ENCODE measurements around the gene NTRK3.

- no peak for TF ChIP-seq FOXK2 (IDR thresholded peaks at IDR 0.05)
- TF ChIP-seq FOXA1 (IDR thresholded peaks at IDR 0.05), result no peak
- TF ChIP-seq FOXM1 (IDR thresholded peaks at IDR 0.05; ENCODE audit: borderline replicate concordance), result no peak
- TF ChIP-seq PKNOX1 (IDR thresholded peaks at IDR 0.05), result no peak
- TF ChIP-seq ELF4 (IDR thresholded peaks at IDR 0.05), result no peak
- no peak for TF ChIP-seq NFRKB (IDR thresholded peaks at IDR 0.05)
- no peak for TF ChIP-seq ZNF384 (IDR thresholded peaks at IDR 0.05)
- no peak for TF ChIP-seq SP1 (IDR thresholded peaks at IDR 0.05)
- TF ChIP-seq BHLHE40 (IDR thresholded peaks at IDR 0.05; ENCODE audit: borderline replicate concordance), result no peak
- no peak for TF ChIP-seq CTBP1 (IDR thresholded peaks at IDR 0.05; ENCODE audit: borderline replicate concordance)
- no peak for TF ChIP-seq TARDBP (IDR thresholded peaks at IDR 0.05)
- TF ChIP-seq SUZ12 (IDR thresholded peaks at IDR 0.05), result no peak
- TF ChIP-seq HDGF (IDR thresholded peaks at IDR 0.05; ENCODE audit: borderline replicate concordance), result no peak
These were observed 156.4 kb downstream of the NTRK3 start for GRCh38 chr15:88100181-88100580.

All from HEK293T (cell line).